KMS-11 (cell line): Measurements from ENCODE around the gene DEFB131A.
"Not testable (repeated sequence)": the region's sequence is repeated elsewhere in the genome, so short reads cannot be mapped to it uniquely, and the experiment has no call there.

Experiments used
- H2AFZ ChIP-seq: fragments of 200-600 bp; sonication (generic); 2 replicates; pipeline ENCODE4 v1.6.1; 2016; ENCODE audit warnings: antibody characterized with exemption, mixed run types, low read depth
- H3K27ac ChIP-seq: fragments of 200-600 bp; sonication (generic); 2 replicates; pipeline ENCODE4 v1.6.1; 2016; ENCODE audit warnings: mild to moderate bottlenecking, mixed run types
- H3K27me3 ChIP-seq: fragments of 200-600 bp; sonication (generic); 2 replicates; pipeline ENCODE4 v1.6.1; 2017; ENCODE audit warnings: mild to moderate bottlenecking, low read depth, mixed run types, moderate library complexity; ENCODE audit not compliant: insufficient read depth
- H3K36me3 ChIP-seq: fragments of 200-600 bp; sonication (generic); 2 replicates; pipeline ENCODE4 v1.6.1; 2017; ENCODE audit warnings: mild to moderate bottlenecking, mixed run types; ENCODE audit not compliant: insufficient read depth
- H3K4me1 ChIP-seq: fragments of 200-600 bp; sonication (generic); 2 replicates; pipeline ENCODE4 v1.6.1; 2016; ENCODE audit warnings: mild to moderate bottlenecking, low read depth, mixed run types; ENCODE audit not compliant: poor library complexity, severe bottlenecking
- H3K4me2 ChIP-seq: fragments of 200-600 bp; sonication (generic); 2 replicates; pipeline ENCODE4 v1.7.0; 2016; ENCODE audit warnings: mild to moderate bottlenecking, mixed run types
- H3K4me3 ChIP-seq: fragments of 200-600 bp; sonication (generic); IDR thresholded peaks from 2 replicates; pipeline ENCODE4 v1.6.1; 2017; ENCODE audit warnings: low read depth, low read length, mixed read lengths; ENCODE audit not compliant: insufficient read depth
- H3K79me2 ChIP-seq: fragments of 200-600 bp; sonication (generic); 2 replicates; pipeline ENCODE4 v1.6.1; 2016; ENCODE audit warnings: low read depth, mixed run types; ENCODE audit not compliant: insufficient read depth
- H3K9ac ChIP-seq: fragments of 200-600 bp; sonication (generic); 2 replicates; pipeline ENCODE4 v1.6.1; 2016; ENCODE audit warnings: mild to moderate bottlenecking, mixed run types
- H4K20me1 ChIP-seq: fragments of 200-600 bp; sonication (generic); 2 replicates; pipeline ENCODE4 v1.6.1; 2016; ENCODE audit warnings: mild to moderate bottlenecking, mixed run types; ENCODE audit not compliant: insufficient read depth

Gene DEFB131A

DNA sequence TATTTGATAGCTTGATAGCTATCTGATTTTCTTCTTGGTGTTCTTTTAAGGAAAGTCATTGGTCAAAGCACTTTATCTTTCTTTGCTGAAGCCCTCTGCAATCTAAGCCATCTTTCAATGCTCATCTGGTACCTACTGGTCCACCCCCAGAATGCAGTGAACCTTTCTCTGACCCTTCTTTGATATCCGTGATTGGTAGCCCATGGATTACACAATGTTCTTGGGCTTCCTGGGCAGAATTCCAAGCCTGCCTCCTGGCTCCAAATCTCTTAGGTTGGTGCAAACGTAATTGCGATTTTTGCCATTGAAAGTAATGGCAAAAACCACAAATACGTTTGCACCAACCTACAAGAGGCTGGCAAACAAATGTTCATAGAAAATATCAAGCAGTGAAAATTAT lies 1.9 kb upstream of the DEFB131A start:
- H3K4me1 ChIP-seq, H3K27me3 ChIP-seq, H3K27ac ChIP-seq, H3K4me3 ChIP-seq, H3K4me2 ChIP-seq, H3K9ac ChIP-seq, H4K20me1 ChIP-seq, H3K79me2 ChIP-seq, H3K36me3 ChIP-seq, H2AFZ ChIP-seq: not testable (repeated sequence)

GRCh38 chr4:9444681-9445080 lies 467 bp downstream of the DEFB131A start:
- H3K9ac ChIP-seq, H2AFZ ChIP-seq, H3K4me1 ChIP-seq, H3K4me3 ChIP-seq, H3K79me2 ChIP-seq, H4K20me1 ChIP-seq, H3K36me3 ChIP-seq, H3K27ac ChIP-seq, H3K4me2 ChIP-seq, H3K27me3 ChIP-seq: not testable (repeated sequence)

DNA sequence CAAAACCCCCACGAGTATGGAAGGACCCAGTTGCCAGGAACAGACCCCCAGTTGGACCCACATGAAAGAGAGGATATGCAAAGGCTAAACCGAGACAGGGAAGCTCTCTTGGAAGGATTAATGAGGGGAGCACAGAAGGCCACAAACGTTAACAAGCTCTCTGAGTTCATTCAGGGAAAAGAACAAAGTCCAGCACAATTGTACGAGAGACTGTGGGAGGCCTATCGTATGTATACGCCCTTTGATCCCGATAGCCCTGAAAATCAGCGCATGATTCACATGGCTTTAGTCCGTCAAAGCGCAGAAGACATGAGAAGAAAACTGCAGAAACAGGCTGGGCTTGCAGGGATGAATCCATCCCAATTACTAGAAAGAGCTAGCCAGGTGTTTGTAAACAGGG lies 8.0 kb downstream of the DEFB131A start:
- H3K4me2 ChIP-seq, H4K20me1 ChIP-seq, H3K79me2 ChIP-seq, H3K9ac ChIP-seq, H3K27me3 ChIP-seq, H2AFZ ChIP-seq, H3K4me3 ChIP-seq, H3K4me1 ChIP-seq, H3K36me3 ChIP-seq, H3K27ac ChIP-seq: not testable (repeated sequence)

GRCh38 chr4:9454284-9454683 lies 10.1 kb downstream of the DEFB131A start:
- H3K9ac ChIP-seq, H3K4me1 ChIP-seq, H3K27me3 ChIP-seq, H3K4me3 ChIP-seq, H3K36me3 ChIP-seq, H2AFZ ChIP-seq, H4K20me1 ChIP-seq, H3K4me2 ChIP-seq, H3K79me2 ChIP-seq: not testable (repeated sequence)
- peak overlapping the region; percentile 47 for H3K27ac ChIP-seq

GRCh38 chr4:9455046-9455445 lies 10.8 kb downstream of the DEFB131A start:
- H3K27ac ChIP-seq, result peak overlapping the region; percentile 47
- not testable (repeated sequence) for H3K36me3 ChIP-seq, H2AFZ ChIP-seq, H3K9ac ChIP-seq, H3K27me3 ChIP-seq, H3K4me1 ChIP-seq, H3K79me2 ChIP-seq, H3K4me2 ChIP-seq, H4K20me1 ChIP-seq, H3K4me3 ChIP-seq

- not testable (repeated sequence) for H3K27me3 ChIP-seq, H2AFZ ChIP-seq, H4K20me1 ChIP-seq, H3K4me1 ChIP-seq, H3K4me2 ChIP-seq, H3K27ac ChIP-seq, H3K9ac ChIP-seq, H3K36me3 ChIP-seq, H3K4me3 ChIP-seq, H3K79me2 ChIP-seq
These were observed 35.3 kb downstream of the DEFB131A start for GRCh38 chr4:9479466-9479865.

GRCh38 chr4:9480066-9480465 lies 35.9 kb downstream of the DEFB131A start:
- H3K27ac ChIP-seq, H4K20me1 ChIP-seq, H3K9ac ChIP-seq, H2AFZ ChIP-seq, H3K27me3 ChIP-seq, H3K36me3 ChIP-seq, H3K79me2 ChIP-seq, H3K4me1 ChIP-seq, H3K4me2 ChIP-seq, H3K4me3 ChIP-seq: not testable (repeated sequence)

DNA sequence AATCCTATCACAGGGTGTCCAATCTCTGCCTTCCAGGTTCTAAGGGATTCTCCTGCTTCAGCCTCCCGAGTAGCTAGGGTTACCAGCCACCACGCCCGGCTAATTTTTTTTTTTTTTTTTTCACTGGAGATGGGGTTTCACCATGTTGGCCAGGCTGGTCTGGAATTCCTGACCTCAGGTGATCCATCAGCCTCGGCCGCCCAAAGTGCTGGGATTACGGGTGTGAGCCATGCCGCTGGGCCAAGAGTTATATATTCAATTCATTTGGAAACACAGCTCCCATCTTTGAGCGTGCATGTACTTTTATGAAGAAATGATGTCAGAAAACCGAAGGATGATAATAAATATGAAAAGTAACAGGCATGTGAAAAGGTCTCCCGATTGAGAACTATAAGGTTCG lies 38.7 kb downstream of the DEFB131A start:
- H3K4me2 ChIP-seq, H3K36me3 ChIP-seq, H3K27ac ChIP-seq, H3K27me3 ChIP-seq, H3K4me1 ChIP-seq, H2AFZ ChIP-seq, H4K20me1 ChIP-seq, H3K9ac ChIP-seq, H3K79me2 ChIP-seq, H3K4me3 ChIP-seq: not testable (repeated sequence)

DNA sequence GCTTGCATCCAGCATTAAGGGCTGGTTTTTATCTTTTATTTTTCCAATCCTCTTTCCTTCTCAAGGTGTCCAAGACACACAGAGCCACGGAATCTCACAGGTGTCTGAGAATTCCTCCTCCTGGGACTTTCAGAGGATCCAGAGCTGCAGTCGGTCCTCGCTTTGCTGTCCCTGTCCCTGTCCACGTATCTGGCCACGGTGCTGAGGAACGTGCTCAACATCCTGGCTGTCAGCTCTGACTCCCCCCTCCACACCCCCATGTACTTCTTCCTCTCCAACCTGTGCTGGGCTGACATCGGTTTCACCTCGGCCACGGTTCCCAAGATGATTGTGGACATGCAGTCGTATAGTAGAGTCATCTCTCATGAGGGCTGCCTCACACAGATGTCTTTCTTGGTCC lies 39.5 kb downstream of the DEFB131A start:
- not testable (repeated sequence) for H3K36me3 ChIP-seq, H2AFZ ChIP-seq, H4K20me1 ChIP-seq, H3K27me3 ChIP-seq, H3K79me2 ChIP-seq, H3K27ac ChIP-seq, H3K4me2 ChIP-seq, H3K4me1 ChIP-seq, H3K9ac ChIP-seq, H3K4me3 ChIP-seq

DNA sequence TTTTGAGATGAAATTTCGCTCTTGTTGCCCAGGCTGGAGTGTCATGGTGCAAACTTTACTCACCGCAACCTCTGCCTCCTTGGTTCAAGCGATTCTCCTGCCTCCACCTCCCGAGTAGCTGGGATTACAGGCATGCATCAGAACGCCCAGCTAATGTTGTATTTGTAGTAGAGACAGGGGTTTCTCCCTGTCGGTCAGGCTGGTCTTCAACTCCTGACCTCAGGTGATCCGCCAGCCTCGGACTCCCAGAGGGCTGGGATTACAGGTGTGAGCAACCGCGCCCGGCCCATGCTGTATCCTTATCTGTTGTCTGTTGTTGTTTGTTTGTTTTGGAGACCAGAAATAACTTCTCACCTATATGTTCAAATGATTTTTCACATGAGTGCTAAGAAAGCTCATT lies 42.7 kb downstream of the DEFB131A start:
- not testable (repeated sequence) for H3K79me2 ChIP-seq, H3K27me3 ChIP-seq, H3K4me3 ChIP-seq, H3K9ac ChIP-seq, H2AFZ ChIP-seq, H3K36me3 ChIP-seq, H4K20me1 ChIP-seq, H3K27ac ChIP-seq, H3K4me1 ChIP-seq, H3K4me2 ChIP-seq

- not testable (repeated sequence) for H3K4me3 ChIP-seq, H3K79me2 ChIP-seq, H3K27me3 ChIP-seq, H3K27ac ChIP-seq, H3K36me3 ChIP-seq, H2AFZ ChIP-seq, H3K4me2 ChIP-seq, H3K9ac ChIP-seq, H4K20me1 ChIP-seq, H3K4me1 ChIP-seq
These were observed 44.6 kb downstream of the DEFB131A start for GRCh38 chr4:9488796-9489195.
